Measurements from ENCODE around the gene CORO2B.

CORO2B gene

GRCh38 chr15:68681836-68682235 lies 103.0 kb downstream of the CORO2B start:
- no peak for DNase-seq

- DNase-seq = no peak
Observed at GRCh38 chr15:68682330-68682729, 103.5 kb downstream of the CORO2B start.

GRCh38 chr15:68683026-68683425 lies 104.2 kb downstream of the CORO2B start:
- DNase-seq = no peak

GRCh38 chr15:68683551-68683950 lies 104.8 kb downstream of the CORO2B start:
- no peak for DNase-seq

GRCh38 chr15:68684476-68684875 lies 105.7 kb downstream of the CORO2B start:
- no peak for DNase-seq

GRCh38 chr15:68687136-68687735 lies 108.4 kb downstream of the CORO2B start:
- no peak for DNase-seq

GRCh38 chr15:68691705-68692104 lies 112.9 kb downstream of the CORO2B start:
- no peak for DNase-seq

GRCh38 chr15:68693071-68693470 lies 114.3 kb downstream of the CORO2B start:
- no peak for DNase-seq

GRCh38 chr15:68694111-68694510 lies 115.3 kb downstream of the CORO2B start:
- no peak for DNase-seq

- DNase-seq = no peak
Observed at GRCh38 chr15:68695061-68695595, 116.3 kb downstream of the CORO2B start.

GRCh38 chr15:68696414-68697363 lies 117.9 kb downstream of the CORO2B start:
- no peak for DNase-seq

- no peak for DNase-seq
Observed at GRCh38 chr15:68697711-68698690, 119.2 kb downstream of the CORO2B start.

- DNase-seq = no peak
Observed at GRCh38 chr15:68698708-68699107, 119.9 kb downstream of the CORO2B start.

GRCh38 chr15:68699124-68699880 lies 120.5 kb downstream of the CORO2B start:
- DNase-seq = no peak

- no peak for DNase-seq
Observed at GRCh38 chr15:68699881-68700454, 121.2 kb downstream of the CORO2B start.

GRCh38 chr15:68700455-68701123 lies 121.8 kb downstream of the CORO2B start:
- peak; percentile 7 for DNase-seq

GRCh38 chr15:68701886-68702285 lies 123.1 kb downstream of the CORO2B start:
- no peak for DNase-seq

GRCh38 chr15:68704496-68705021 lies 125.8 kb downstream of the CORO2B start:
- DNase-seq = no peak

GRCh38 chr15:68706256-68706655 lies 127.5 kb downstream of the CORO2B start:
- no peak for DNase-seq

GRCh38 chr15:68706931-68707330 lies 128.1 kb downstream of the CORO2B start:
- no peak for DNase-seq

- DNase-seq = no peak
Observed at GRCh38 chr15:68707386-68707785, 128.6 kb downstream of the CORO2B start.

All from amniotic stem cell (primary cell).